Activated CD4-positive, alpha-beta T cell treated with anti-CD3 and anti-CD28 coated beads, Interleukin-2, amount 50 U/mL, for 24 hours (primary cell): ENCODE measurements around the gene ZNF823.
"Not testable (repeated sequence)": the region's sequence is repeated elsewhere in the genome, so short reads cannot be mapped to it uniquely, and the experiment has no call there.

Experiments used
- DNase-seq, 2 donors: peaks; one replicate each; pipeline ENCODE4 v3.0.0-alpha.2; 2020; ENCODE audit warnings: low read depth in 1 of 2, low spot score in 1 of 2

Gene ZNF823

DNA sequence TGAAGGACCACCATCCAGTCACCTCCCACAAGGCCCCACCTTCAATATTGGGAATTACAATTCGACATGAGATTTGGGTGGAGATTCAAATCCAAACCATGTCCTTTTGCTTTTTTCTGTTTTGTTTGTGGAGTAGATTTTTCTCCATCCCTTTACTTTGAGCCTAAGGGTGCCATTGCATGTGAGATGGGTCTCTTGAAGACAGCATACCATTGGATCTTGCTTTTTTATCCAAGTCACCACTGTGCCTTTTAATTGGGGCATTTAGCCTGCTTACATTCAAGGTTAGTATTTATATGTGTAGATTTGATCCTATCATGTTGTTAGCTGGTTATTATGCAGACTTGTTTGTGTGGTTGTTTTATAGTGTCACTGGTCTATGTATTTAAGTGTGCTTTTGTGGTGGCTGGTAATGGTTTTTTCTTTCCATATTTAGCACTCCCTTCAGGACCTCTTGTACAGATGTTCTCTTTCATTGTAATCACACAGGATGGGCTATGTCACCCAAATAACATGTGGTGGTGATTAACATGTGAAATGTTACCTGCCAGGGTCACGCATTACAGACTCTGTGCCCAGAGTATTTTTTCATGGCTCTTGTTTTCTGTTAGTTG lies 58.0 kb downstream of the ZNF823 start:
- no peak for DNase-seq

DNA sequence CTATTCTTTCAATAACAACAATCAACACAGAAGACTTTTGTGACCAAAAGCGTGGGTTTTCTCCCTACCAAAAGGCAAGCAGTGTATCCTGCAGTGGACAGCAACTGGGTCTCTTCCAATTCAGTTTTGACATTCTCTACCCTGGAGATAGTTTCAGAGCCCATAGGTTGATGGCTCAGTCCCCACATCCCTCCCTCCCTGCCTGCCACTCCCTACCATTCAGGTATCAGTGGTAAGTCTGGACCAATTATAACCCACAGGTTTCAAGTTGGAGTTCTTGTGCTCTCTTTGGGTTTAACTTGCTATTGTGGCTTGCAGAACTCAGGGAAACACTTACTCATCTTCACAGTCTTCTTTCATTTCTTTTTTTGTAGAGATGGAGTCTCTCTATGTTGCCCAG lies 60.2 kb downstream of the ZNF823 start:
- no peak for DNase-seq

GRCh38 chr19:11676661-11677600 lies 61.8 kb downstream of the ZNF823 start:
- not testable (repeated sequence) for DNase-seq

DNA sequence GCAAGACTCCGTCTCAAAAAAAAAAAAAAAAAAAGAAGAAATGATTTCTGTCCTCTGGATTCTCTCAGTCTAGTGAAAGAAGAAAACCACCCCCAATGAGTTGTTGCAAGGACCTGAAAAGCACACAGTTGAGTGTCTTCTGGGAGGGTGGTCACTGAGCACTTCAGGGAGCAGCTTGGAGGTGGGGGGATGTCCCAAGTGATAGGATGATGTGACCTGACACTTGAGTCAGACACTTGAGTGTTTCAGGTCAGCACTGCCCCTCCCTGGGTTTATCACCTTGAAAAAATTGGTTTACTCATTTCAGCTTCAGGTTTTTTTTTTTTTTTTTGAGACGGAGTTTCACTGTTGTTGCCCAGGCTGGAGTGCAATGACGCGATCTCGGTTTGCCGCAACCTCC lies 63.2 kb downstream of the ZNF823 start:
- DNase-seq = no peak

GRCh38 chr19:11674067-11674492 lies 64.7 kb downstream of the ZNF823 start:
- no peak for DNase-seq

GRCh38 chr19:11673608-11674041 lies 65.1 kb downstream of the ZNF823 start:
- no peak for DNase-seq
